Measurements from ENCODE around the gene ZNF783. TPM values are rescaled to one million over a fixed set of nuclear protein-coding genes. Genes with fewer than 3 reads are reported as not detected.

Gene ZNF783
- total and polyA plus RNA-seq, 2 experiments from 2014 or later, result 7.8 to 7.9 TPM

- H2AFZ ChIP-seq, result no peak overlapping the region
- no peak overlapping the region for H3K4me2 ChIP-seq
- H3K9me2 ChIP-seq (replicated peaks; ENCODE audit: insufficient read depth), result no peaks in the 10 kb centered on the region
- H3K4me3 ChIP-seq, result no peak overlapping the region
- H3K36me3 ChIP-seq (replicated peaks; ENCODE audit: insufficient read depth, low read depth), result no peaks in the 10 kb centered on the region
- no peak for DNase-seq (ENCODE audit: low spot score)
- H3K27ac ChIP-seq, result no peak overlapping the region
- WGBS (ENCODE audit: low lambda C conversion rate, missing lambda C conversion rate), result 97% methylated on average over 5 of the region's 5 CpGs
- H3K9me3 ChIP-seq (ENCODE audit: low read depth), result no peaks in the 10 kb centered on the region
- H3K4me1 ChIP-seq (ENCODE audit: insufficient read depth), result no peaks in the 10 kb centered on the region
- H3K27me3 ChIP-seq, result no peaks in the 10 kb centered on the region
- no peaks in the 10 kb centered on the region for H3K79me2 ChIP-seq
- TF ChIP-seq EZH2 (IDR thresholded peaks at IDR 0.05; ENCODE audit: borderline replicate concordance) (no peak), CTCF (IDR thresholded peaks at IDR 0.05; ENCODE audit: poor library complexity) (no peak), EZH2phosphoT487 (IDR thresholded peaks at IDR 0.05; ENCODE audit: low read depth, severe bottlenecking, unreplicated experiment) (no peak)
- no peaks in the 10 kb centered on the region for H4K20me1 ChIP-seq (ENCODE audit: insufficient read depth, poor library complexity, severe bottlenecking)
Measured at GRCh38 chr7:149255174-149255573, 6.8 kb upstream of the ZNF783 start.

GRCh38 chr7:149256568-149256967 is 5.4 kb upstream of the ZNF783 start:
- Histone ChIP-seq H3K4me2 (no peak overlapping the region), H3K36me3 (replicated peaks; ENCODE audit: insufficient read depth, low read depth) (no peaks in the 10 kb centered on the region), H3K9me3 (ENCODE audit: low read depth) (no peaks in the 10 kb centered on the region), H4K20me1 (ENCODE audit: insufficient read depth, poor library complexity, severe bottlenecking) (no peaks in the 10 kb centered on the region), H3K27ac (no peak overlapping the region), H3K79me2 (no peaks in the 10 kb centered on the region), H3K4me1 (ENCODE audit: insufficient read depth) (no peaks in the 10 kb centered on the region), H3K9me2 (replicated peaks; ENCODE audit: insufficient read depth) (no peaks in the 10 kb centered on the region), H3K27me3 (no peaks in the 10 kb centered on the region), H2AFZ (no peak overlapping the region), H3K4me3 (no peak overlapping the region)
- WGBS (ENCODE audit: low lambda C conversion rate, missing lambda C conversion rate), result 95% methylated on average over 4 of the region's 4 CpGs
- no peak for DNase-seq (ENCODE audit: low spot score)
- no peak for TF ChIP-seq EZH2 (IDR thresholded peaks at IDR 0.05; ENCODE audit: borderline replicate concordance)
- no peak for TF ChIP-seq CTCF (IDR thresholded peaks at IDR 0.05; ENCODE audit: poor library complexity)
- no peak for TF ChIP-seq EZH2phosphoT487 (IDR thresholded peaks at IDR 0.05; ENCODE audit: low read depth, severe bottlenecking, unreplicated experiment)

- DNase-seq (ENCODE audit: low spot score), result no peak
- H3K4me1 ChIP-seq (ENCODE audit: insufficient read depth), result no peaks in the 10 kb centered on the region
- no peak for TF ChIP-seq CTCF (IDR thresholded peaks at IDR 0.05; ENCODE audit: poor library complexity)
- TF ChIP-seq EZH2 (IDR thresholded peaks at IDR 0.05; ENCODE audit: borderline replicate concordance), result no peak
- TF ChIP-seq EZH2phosphoT487 (IDR thresholded peaks at IDR 0.05; ENCODE audit: low read depth, severe bottlenecking, unreplicated experiment), result no peak
- no peaks in the 10 kb centered on the region for H3K79me2 ChIP-seq
- no peaks in the 10 kb centered on the region for H4K20me1 ChIP-seq (ENCODE audit: insufficient read depth, poor library complexity, severe bottlenecking)
- H3K27me3 ChIP-seq, result no peaks in the 10 kb centered on the region
- no peak overlapping the region for H3K4me3 ChIP-seq
- no peaks in the 10 kb centered on the region for H3K36me3 ChIP-seq (replicated peaks; ENCODE audit: insufficient read depth, low read depth)
- 91% methylated on average over 2 of the region's 2 CpGs for WGBS (ENCODE audit: low lambda C conversion rate, missing lambda C conversion rate)
- no peak overlapping the region for H2AFZ ChIP-seq
- H3K9me3 ChIP-seq (ENCODE audit: low read depth), result no peaks in the 10 kb centered on the region
- H3K27ac ChIP-seq, result no peak overlapping the region
- no peak overlapping the region for H3K4me2 ChIP-seq
- no peaks in the 10 kb centered on the region for H3K9me2 ChIP-seq (replicated peaks; ENCODE audit: insufficient read depth)
Measured at GRCh38 chr7:149257146-149257545, 4.8 kb upstream of the ZNF783 start.

Measured in hepatocyte (in vitro differentiated cells).